Measurements from ENCODE around the gene SSX2IP. TPM values are rescaled to one million over a fixed set of nuclear protein-coding genes. Genes with fewer than 3 reads are reported as not detected.

The SSX2IP gene
- polyA plus RNA-seq, 1 donor from 2014 or later, result 4.0 TPM

- peaks cover 0 to 3% (median 2%) of the 10 kb centered on the region in 3 donors for H3K9me3 Mint-ChIP-seq
- H3K27me3 Mint-ChIP-seq, result no peaks in the 10 kb centered on the region
- H3K4me1 Mint-ChIP-seq, result no peaks in the 10 kb centered on the region
- H3K36me3 Mint-ChIP-seq, result no peaks in the 10 kb centered on the region
- H3K4me3 Mint-ChIP-seq, result no peak overlapping the region
- no peak overlapping the region for H3K27ac Mint-ChIP-seq
Measured at GRCh38 chr1:84632137-84632536, 58.1 kb downstream of the SSX2IP start.

- H3K9me3 Mint-ChIP-seq, result no peaks in the 10 kb centered on the region
- peaks cover under 1% of the 10 kb centered on the region for H3K27me3 Mint-ChIP-seq
- no peak overlapping the region for H3K4me3 Mint-ChIP-seq
- peak overlapping the region in 1 of 3 donors; percentile 78 for H3K27ac Mint-ChIP-seq
- peaks cover under 1 to 5% (median 3%) of the 10 kb centered on the region in 3 donors for H3K4me1 Mint-ChIP-seq
- H3K36me3 Mint-ChIP-seq, result no peaks in the 10 kb centered on the region
Measured at GRCh38 chr1:84624876-84625275, 65.4 kb downstream of the SSX2IP start.

DNA sequence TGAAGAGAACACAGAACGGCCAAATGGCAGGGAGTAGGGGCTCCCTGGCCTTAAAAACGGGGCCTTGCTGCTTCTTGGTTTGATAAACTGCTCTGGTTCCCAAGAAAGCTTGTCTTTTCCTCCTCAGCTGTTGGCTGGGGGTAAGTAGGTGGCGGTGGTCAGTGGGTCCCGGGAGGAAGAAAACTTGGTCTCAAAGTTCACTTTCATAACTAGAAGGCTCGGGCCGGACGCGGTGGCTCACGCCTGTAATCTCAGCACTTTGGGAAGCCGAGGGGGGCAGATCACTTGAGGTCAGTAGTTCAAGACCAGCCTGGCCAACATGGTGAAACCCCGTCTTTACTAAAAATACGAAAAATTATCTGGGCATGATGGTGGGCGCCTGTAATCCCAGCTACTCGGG is 68.7 kb downstream of the SSX2IP start:
- H3K4me3 Mint-ChIP-seq, result peak overlapping the region; percentile 18 to 77 (median 29)
- H3K36me3 Mint-ChIP-seq, result no peaks in the 10 kb centered on the region

DNA sequence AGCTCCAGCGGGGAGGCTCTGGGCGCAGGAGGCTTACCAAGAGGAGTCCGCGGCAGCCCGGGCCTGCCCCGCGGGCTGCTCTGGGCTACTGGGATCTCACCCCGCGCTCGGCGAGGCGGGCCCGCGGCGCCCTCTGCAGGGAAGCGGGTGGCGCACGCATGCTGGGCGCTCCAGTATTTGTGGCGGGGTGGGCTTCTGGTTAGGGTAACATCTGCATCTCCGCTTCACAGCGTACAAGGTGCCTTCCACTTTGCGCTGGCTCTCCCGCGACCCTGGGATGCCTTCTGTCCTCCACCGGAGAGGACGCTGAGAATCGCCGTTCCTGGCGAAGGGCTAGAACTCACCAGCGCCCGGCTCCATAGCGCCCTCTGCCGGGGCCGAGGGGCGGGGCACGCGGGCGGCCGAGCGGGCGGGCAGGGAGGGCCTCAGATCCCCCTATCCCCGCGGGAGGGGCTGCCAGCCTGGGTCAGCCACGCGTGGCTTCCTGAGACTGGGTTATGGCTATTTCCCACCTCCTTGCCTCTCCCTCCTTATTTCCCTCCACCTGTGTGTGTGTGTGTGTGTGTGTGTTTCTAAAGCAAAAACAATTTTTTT is 69.4 kb downstream of the SSX2IP start:
- no peaks in the 10 kb centered on the region for H3K9me3 Mint-ChIP-seq
- H3K4me1 Mint-ChIP-seq, result peaks cover 2 to 6% (median 5%) of the 10 kb centered on the region in 3 donors
- H3K4me3 Mint-ChIP-seq, result peak overlapping the region; percentile 79 to 97 (median 92)
- no peaks in the 10 kb centered on the region for H3K36me3 Mint-ChIP-seq
- peaks cover 6% of the 10 kb centered on the region for H3K27me3 Mint-ChIP-seq
- H3K27ac Mint-ChIP-seq, result no peak overlapping the region

More for the DNA sequence above, 68.7 kb downstream of the SSX2IP start:
- Mint-ChIP-seq H3K9me3 (no peaks in the 10 kb centered on the region), H3K4me1 (peaks cover 2 to 6% (median 5%) of the 10 kb centered on the region in 3 donors), H3K27ac (no peak overlapping the region), H3K27me3 (peaks cover 6% of the 10 kb centered on the region)

DNA sequence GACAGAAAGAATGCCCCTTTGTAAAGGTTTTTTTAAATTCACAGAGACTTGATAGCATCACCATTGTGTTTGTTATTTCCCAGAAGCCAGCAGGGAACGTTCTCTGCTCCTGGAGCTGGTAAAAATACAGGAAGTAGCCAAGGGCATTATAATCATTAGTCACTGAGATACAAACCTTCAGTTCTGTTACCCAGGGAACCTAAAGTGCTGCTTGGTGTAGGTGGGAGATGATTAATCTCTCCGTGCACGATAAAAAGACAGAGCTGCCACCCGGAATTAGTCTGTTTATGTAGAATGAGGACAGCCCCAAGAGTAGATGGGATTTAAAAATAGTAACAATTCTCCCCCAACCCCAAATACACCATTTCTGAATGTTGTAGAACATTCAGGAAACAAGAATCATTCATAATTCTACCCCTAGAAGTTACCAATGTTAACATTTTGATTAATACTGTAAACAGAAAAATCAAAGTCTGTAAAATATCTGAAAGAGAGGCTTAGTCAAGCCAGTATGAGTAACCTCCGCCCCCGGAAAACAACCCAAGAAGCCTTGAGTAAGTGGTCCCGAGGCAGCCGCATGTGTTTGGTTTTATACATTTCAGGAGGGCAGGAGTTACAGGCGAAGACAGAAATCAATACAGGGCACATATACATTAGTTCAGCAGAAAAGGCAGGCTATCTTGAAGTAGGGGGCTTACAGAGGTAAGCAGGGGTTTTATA is 70.7 kb downstream of the SSX2IP start:
- H3K27ac Mint-ChIP-seq, result no peak overlapping the region
- H3K36me3 Mint-ChIP-seq, result no peaks in the 10 kb centered on the region
- H3K4me3 Mint-ChIP-seq, result peak overlapping the region; percentile 10 to 68 (median 43)
- no peaks in the 10 kb centered on the region for H3K9me3 Mint-ChIP-seq
- H3K27me3 Mint-ChIP-seq, result peaks cover 6% of the 10 kb centered on the region
- H3K4me1 Mint-ChIP-seq, result peaks cover 2 to 6% (median 5%) of the 10 kb centered on the region in 3 donors

- Mint-ChIP-seq H3K27me3 (peaks cover 6% of the 10 kb centered on the region), H3K4me3 (no peak overlapping the region)
Measured at GRCh38 chr1:84617349-84617748, 72.9 kb downstream of the SSX2IP start.

DNA sequence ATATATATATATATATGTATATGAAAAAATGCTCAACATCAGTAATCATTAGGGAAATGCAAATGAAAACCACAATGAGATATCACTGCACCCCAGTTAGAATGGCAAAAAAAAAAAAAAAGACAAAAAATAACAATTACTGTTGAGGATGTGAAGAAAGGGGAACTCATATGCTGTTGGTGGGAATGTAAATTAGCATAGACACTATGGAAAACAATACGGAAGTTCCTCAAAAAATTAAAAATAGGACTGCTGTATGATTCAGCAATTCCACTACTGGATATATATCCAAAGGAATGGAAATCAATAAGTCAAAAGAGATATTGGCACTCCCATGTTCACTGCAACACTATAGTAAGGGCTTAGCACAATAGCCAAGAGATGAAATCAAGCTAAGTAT is 74.5 kb downstream of the SSX2IP start:
- H3K36me3 Mint-ChIP-seq, result peaks cover under 1% of the 10 kb centered on the region
- no peak overlapping the region for H3K27ac Mint-ChIP-seq
- peaks cover 6% of the 10 kb centered on the region for H3K27me3 Mint-ChIP-seq
- H3K4me1 Mint-ChIP-seq, result peaks cover 0 to 6% (median 2%) of the 10 kb centered on the region in 3 donors
- peaks cover 0 to 5% (median 0%) of the 10 kb centered on the region in 3 donors for H3K9me3 Mint-ChIP-seq
- H3K4me3 Mint-ChIP-seq, result no peak overlapping the region

More at GRCh38 chr1:84617349-84617748, 72.9 kb downstream of the SSX2IP start:
- peaks cover 0 to 5% (median 0%) of the 10 kb centered on the region in 3 donors for H3K9me3 Mint-ChIP-seq
- no peaks in the 10 kb centered on the region for H3K36me3 Mint-ChIP-seq
- H3K27ac Mint-ChIP-seq, result no peak overlapping the region
- H3K4me1 Mint-ChIP-seq, result peaks cover 2 to 6% (median 5%) of the 10 kb centered on the region in 3 donors

DNA sequence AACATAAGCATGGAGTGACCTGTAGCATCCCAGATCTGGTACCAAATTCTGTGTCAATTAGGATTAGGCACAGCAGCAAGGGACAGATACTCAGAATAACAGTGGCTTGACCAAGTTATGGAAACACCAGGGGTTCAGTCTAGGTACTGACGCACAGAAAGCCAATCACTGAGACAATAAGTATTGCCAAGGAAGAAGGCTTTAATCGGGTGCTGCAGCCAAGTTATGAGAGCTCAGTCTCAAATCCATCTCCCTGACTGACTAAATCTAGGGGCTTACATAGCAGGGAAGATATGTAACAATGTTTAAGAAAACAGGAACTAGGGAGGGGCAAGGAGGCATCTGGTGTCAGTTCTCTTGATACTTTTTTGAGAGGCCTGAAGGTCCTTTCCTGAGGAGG is 76.4 kb downstream of the SSX2IP start:
- no peak overlapping the region for H3K27ac Mint-ChIP-seq
- H3K4me1 Mint-ChIP-seq, result no peaks in the 10 kb centered on the region
- H3K4me3 Mint-ChIP-seq, result no peak overlapping the region
- H3K9me3 Mint-ChIP-seq, result peaks cover 0 to 5% (median 0%) of the 10 kb centered on the region in 3 donors
- H3K27me3 Mint-ChIP-seq, result no peaks in the 10 kb centered on the region
- peaks cover 2% of the 10 kb centered on the region for H3K36me3 Mint-ChIP-seq

DNA sequence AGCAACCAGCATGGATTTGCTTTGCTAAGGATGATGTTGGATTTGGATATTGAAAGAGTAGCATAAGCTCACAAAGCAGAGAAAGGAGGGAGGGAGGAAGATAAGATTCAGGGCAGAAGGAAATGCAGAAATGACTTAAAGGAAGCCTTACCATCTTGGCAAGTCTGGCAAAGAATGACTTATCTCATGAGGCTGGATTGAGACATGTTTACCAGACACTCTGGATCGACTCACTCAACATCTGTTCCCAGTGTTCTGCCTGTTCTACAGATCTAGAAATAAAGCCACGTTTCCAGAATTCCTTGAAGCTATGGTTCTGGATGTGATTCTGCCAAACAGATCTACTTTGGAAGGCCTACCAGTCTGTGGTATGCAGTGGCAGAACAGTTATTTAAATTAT is 77.2 kb downstream of the SSX2IP start:
- Mint-ChIP-seq H3K9me3 (peaks cover 0 to 5% (median 0%) of the 10 kb centered on the region in 3 donors), H3K36me3 (peaks cover 2% of the 10 kb centered on the region), H3K4me1 (no peaks in the 10 kb centered on the region), H3K27me3 (no peaks in the 10 kb centered on the region), H3K4me3 (no peak overlapping the region), H3K27ac (no peak overlapping the region)

DNA sequence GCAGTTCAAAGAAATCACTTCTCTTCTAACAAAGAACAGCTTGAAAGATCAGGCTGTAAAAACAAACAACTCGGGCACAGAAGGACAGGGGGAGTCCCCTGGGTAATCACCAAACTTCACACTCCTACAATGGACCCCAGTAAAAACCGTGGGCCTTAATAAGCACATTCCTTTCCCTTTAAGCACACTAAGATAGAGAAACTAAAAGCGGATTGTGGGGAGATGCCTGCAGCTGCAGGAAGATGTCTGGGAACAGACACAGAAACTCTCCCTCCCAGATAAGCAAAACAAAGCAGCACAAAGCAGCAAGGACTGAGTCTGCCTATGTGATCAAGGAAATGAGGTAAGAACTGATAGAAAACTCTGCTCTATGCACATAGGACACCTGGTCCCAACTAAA is 78.5 kb downstream of the SSX2IP start:
- Mint-ChIP-seq H3K4me1 (no peaks in the 10 kb centered on the region), H3K4me3 (no peak overlapping the region), H3K27me3 (no peaks in the 10 kb centered on the region), H3K36me3 (peaks cover 2% of the 10 kb centered on the region), H3K9me3 (peaks cover 0 to 5% (median 2%) of the 10 kb centered on the region in 3 donors), H3K27ac (peak overlapping the region in 1 of 3 donors; percentile 2)

GRCh38 chr1:84611091-84611490 is 79.2 kb downstream of the SSX2IP start:
- H3K4me1 Mint-ChIP-seq, result no peaks in the 10 kb centered on the region
- peaks cover 5% of the 10 kb centered on the region for H3K36me3 Mint-ChIP-seq
- no peaks in the 10 kb centered on the region for H3K27me3 Mint-ChIP-seq
- H3K27ac Mint-ChIP-seq, result no peak overlapping the region
- peaks cover 4 to 11% (median 7%) of the 10 kb centered on the region in 3 donors for H3K9me3 Mint-ChIP-seq
- H3K4me3 Mint-ChIP-seq, result no peak overlapping the region

DNA sequence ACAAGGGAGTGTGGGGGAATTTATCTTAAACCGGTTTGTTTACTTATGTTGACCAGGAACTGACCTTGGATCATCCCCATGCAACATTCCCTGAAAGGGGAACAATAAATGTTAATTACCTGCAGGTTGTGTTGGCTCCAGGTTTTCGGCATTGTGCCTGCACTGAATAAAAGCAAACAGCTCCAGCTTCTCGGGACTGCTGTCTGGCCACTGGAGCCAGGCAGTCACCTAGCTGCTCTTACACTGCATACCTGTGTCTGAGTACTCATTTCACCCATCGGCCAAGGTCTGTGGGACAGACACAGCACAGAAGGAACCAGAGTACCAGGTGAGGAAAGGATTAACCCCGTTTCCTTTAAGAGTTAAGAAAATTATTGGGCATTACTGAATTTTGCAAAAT is 83.3 kb downstream of the SSX2IP start:
- Mint-ChIP-seq H3K4me3 (no peak overlapping the region), H3K27ac (no peak overlapping the region), H3K27me3 (peaks cover 3% of the 10 kb centered on the region), H3K4me1 (no peaks in the 10 kb centered on the region), H3K9me3 (peaks cover 8 to 24% (median 21%) of the 10 kb centered on the region in 3 donors), H3K36me3 (peaks cover 7% of the 10 kb centered on the region)

DNA sequence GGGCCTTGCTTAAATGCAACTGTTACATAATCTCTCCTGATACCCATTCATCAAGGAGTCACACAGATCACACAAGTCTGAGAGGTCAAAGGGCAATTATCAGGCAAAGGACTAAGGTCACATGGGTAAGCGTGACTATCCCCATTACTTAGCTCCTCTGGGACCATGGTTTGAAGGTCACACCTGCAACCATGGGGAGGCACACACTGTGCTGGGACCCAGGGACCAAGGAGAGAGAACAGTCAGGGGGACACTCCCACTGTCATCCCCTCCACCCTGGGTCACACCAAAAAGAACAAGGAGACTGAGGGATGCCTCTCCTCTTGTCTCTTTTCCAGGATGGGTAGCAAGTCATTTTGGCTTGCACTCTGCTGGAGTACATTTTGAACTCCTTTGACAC is 85.1 kb downstream of the SSX2IP start:
- H3K36me3 Mint-ChIP-seq, result peaks cover 5% of the 10 kb centered on the region
- no peaks in the 10 kb centered on the region for H3K4me1 Mint-ChIP-seq
- no peak overlapping the region for H3K27ac Mint-ChIP-seq
- H3K27me3 Mint-ChIP-seq, result peaks cover 3% of the 10 kb centered on the region
- H3K4me3 Mint-ChIP-seq, result peak overlapping the region in 1 of 4 donors; percentile 46
- peaks cover 8 to 24% (median 21%) of the 10 kb centered on the region in 3 donors for H3K9me3 Mint-ChIP-seq

- H3K27me3 Mint-ChIP-seq, result peaks cover 3% of the 10 kb centered on the region
- no peak overlapping the region for H3K4me3 Mint-ChIP-seq
- peaks cover 5% of the 10 kb centered on the region for H3K36me3 Mint-ChIP-seq
- H3K27ac Mint-ChIP-seq, result no peak overlapping the region
- peaks cover 8 to 24% (median 21%) of the 10 kb centered on the region in 3 donors for H3K9me3 Mint-ChIP-seq
- H3K4me1 Mint-ChIP-seq, result peaks cover 1 to 2% (median 2%) of the 10 kb centered on the region in 3 donors
Measured at GRCh38 chr1:84603941-84604830, 86.1 kb downstream of the SSX2IP start.

DNA sequence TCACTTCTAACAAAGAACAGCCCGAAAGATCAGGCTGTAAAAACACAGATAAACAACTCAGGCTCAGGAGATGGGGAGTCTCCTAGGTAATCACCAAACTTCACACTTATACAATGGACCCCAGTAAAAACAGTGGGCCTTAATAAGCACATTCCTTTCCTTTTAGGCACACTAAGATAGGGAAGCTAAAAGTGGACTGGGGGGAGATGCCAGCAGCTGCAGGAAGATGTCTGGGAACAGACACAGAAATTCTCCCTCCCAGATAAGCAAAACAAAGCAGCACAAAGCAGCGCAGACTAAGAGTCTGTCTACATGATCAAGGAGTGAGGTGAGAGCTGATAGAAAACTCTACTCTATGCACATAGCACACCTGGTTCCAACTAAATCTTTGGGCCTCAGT is 87.0 kb downstream of the SSX2IP start:
- Mint-ChIP-seq H3K27me3 (peaks cover 3% of the 10 kb centered on the region), H3K27ac (no peak overlapping the region), H3K9me3 (peaks cover 8 to 24% (median 21%) of the 10 kb centered on the region in 3 donors), H3K4me1 (peaks cover 7 to 10% (median 10%) of the 10 kb centered on the region in 3 donors), H3K36me3 (peaks cover 5% of the 10 kb centered on the region), H3K4me3 (no peak overlapping the region)
